ENCODE measurements around the gene FAM174B.

FAM174B gene

GRCh38 chr15:92583096-92584034 lies 72.2 kb downstream of the FAM174B start:
- ATAC-seq (ENCODE audit: insufficient read depth, low read depth) (no peak), DNase-seq (no peak)
- H3K4me1 ChIP-seq (ENCODE audit: insufficient read depth, low read length): no peaks in the 10 kb centered on the region
- peaks cover 3% of the 10 kb centered on the region for H3K27me3 ChIP-seq (ENCODE audit: insufficient read depth, low read length, poor library complexity)
- no peak overlapping the region for H3K27ac ChIP-seq (ENCODE audit: low read length)
- H3K4me3 ChIP-seq (ENCODE audit: low read depth in 1 of 2, low read length in 2 of 2): no peak overlapping the region
- TF ChIP-seq CTCF (IDR thresholded peaks at IDR 0.05; ENCODE audit: borderline replicate concordance, extremely low read depth, low read length, poor library complexity, severe bottlenecking) (no peak), EZH2 (IDR thresholded peaks at IDR 0.05; ENCODE audit: borderline replicate concordance, low read depth, low read length, severe bottlenecking) (no peak)
- no peak overlapping the region for H2AFZ ChIP-seq (ENCODE audit: low read depth, low read length)
- H3K9ac ChIP-seq (ENCODE audit: low read depth, low read length): no peak overlapping the region
- H3K4me2 ChIP-seq (ENCODE audit: insufficient read depth, low read length): no peak overlapping the region
- H4K20me1 ChIP-seq (ENCODE audit: insufficient read depth, low read length): no peaks in the 10 kb centered on the region
- H3K36me3 ChIP-seq (ENCODE audit: insufficient read depth, low read length): no peaks in the 10 kb centered on the region
- H3K9me3 ChIP-seq (ENCODE audit: insufficient read depth, low read length, severe bottlenecking): no peaks in the 10 kb centered on the region
- H3K79me2 ChIP-seq (ENCODE audit: insufficient read depth, low read length): no peaks in the 10 kb centered on the region

GRCh38 chr15:92582206-92582605 lies 73.4 kb downstream of the FAM174B start:
- Histone ChIP-seq H3K79me2 (ENCODE audit: insufficient read depth, low read length) (no peaks in the 10 kb centered on the region), H3K27ac (ENCODE audit: low read length) (no peak overlapping the region), H3K36me3 (ENCODE audit: insufficient read depth, low read length) (no peaks in the 10 kb centered on the region), H3K4me1 (ENCODE audit: insufficient read depth, low read length) (no peaks in the 10 kb centered on the region), H3K9ac (ENCODE audit: low read depth, low read length) (no peak overlapping the region), H3K4me2 (ENCODE audit: insufficient read depth, low read length) (no peak overlapping the region), H4K20me1 (ENCODE audit: insufficient read depth, low read length) (no peaks in the 10 kb centered on the region), H3K4me3 (ENCODE audit: low read depth in 1 of 2, low read length in 2 of 2) (no peak overlapping the region), H2AFZ (ENCODE audit: low read depth, low read length) (no peak overlapping the region), H3K9me3 (ENCODE audit: insufficient read depth, low read length, severe bottlenecking) (no peaks in the 10 kb centered on the region), H3K27me3 (ENCODE audit: insufficient read depth, low read length, poor library complexity) (peaks cover 3% of the 10 kb centered on the region)
- ATAC-seq (ENCODE audit: insufficient read depth, low read depth) (no peak), DNase-seq (no peak)
- TF ChIP-seq EZH2 (IDR thresholded peaks at IDR 0.05; ENCODE audit: borderline replicate concordance, low read depth, low read length, severe bottlenecking) (no peak), CTCF (IDR thresholded peaks at IDR 0.05; ENCODE audit: borderline replicate concordance, extremely low read depth, low read length, poor library complexity, severe bottlenecking) (no peak)

GRCh38 chr15:92580933-92581445 lies 74.6 kb downstream of the FAM174B start:
- TF ChIP-seq EZH2 (IDR thresholded peaks at IDR 0.05; ENCODE audit: borderline replicate concordance, low read depth, low read length, severe bottlenecking) (no peak), CTCF (IDR thresholded peaks at IDR 0.05; ENCODE audit: borderline replicate concordance, extremely low read depth, low read length, poor library complexity, severe bottlenecking) (no peak)
- H3K27me3 ChIP-seq (ENCODE audit: insufficient read depth, low read length, poor library complexity): peaks cover 3% of the 10 kb centered on the region
- H3K79me2 ChIP-seq (ENCODE audit: insufficient read depth, low read length): no peaks in the 10 kb centered on the region
- DNase-seq (no peak), ATAC-seq (ENCODE audit: insufficient read depth, low read depth) (no peak)
- no peak overlapping the region for H3K9ac ChIP-seq (ENCODE audit: low read depth, low read length)
- H3K27ac ChIP-seq (ENCODE audit: low read length): no peak overlapping the region
- H3K36me3 ChIP-seq (ENCODE audit: insufficient read depth, low read length): no peaks in the 10 kb centered on the region
- H3K4me3 ChIP-seq (ENCODE audit: low read depth in 1 of 2, low read length in 2 of 2): no peak overlapping the region
- no peaks in the 10 kb centered on the region for H3K4me1 ChIP-seq (ENCODE audit: insufficient read depth, low read length)
- no peak overlapping the region for H3K4me2 ChIP-seq (ENCODE audit: insufficient read depth, low read length)
- H3K9me3 ChIP-seq (ENCODE audit: insufficient read depth, low read length, severe bottlenecking): no peaks in the 10 kb centered on the region
- no peaks in the 10 kb centered on the region for H4K20me1 ChIP-seq (ENCODE audit: insufficient read depth, low read length)
- no peak overlapping the region for H2AFZ ChIP-seq (ENCODE audit: low read depth, low read length)

All from DND-41 (cell line).